SK-N-MC (cell line): Measurements from ENCODE around the gene PEX10.

Experiments
- DNase-seq: peaks from one replicate; pipeline ENCODE4 v3.0.0-alpha.2; 2011; ENCODE audit warnings: low read depth, low spot score
- H3K27ac ChIP-seq: fragments of 200-600 bp; sonication (generic); 2 replicates; pipeline ENCODE4 v1.5.1; 2016; ENCODE audit warnings: mixed run types
- H3K36me3 ChIP-seq: fragments of 200-600 bp; sonication (generic); 2 replicates; pipeline ENCODE4 v1.6.1; 2017; ENCODE audit warnings: antibody characterized with exemption, low read length, mixed read lengths; ENCODE audit not compliant: insufficient read depth
- H3K4me3 ChIP-seq: fragments of 200-600 bp; sonication (generic); 2 replicates; pipeline ENCODE4 v1.5.1; 2016
- H3K9ac ChIP-seq: fragments of 200-600 bp; sonication (generic); 2 replicates; pipeline ENCODE4 v1.8.0; 2017; ENCODE audit warnings: mixed run types, mixed read lengths; ENCODE audit not compliant: insufficient read length
- H3K9me3 ChIP-seq: fragments of 200-600 bp; sonication (generic); 2 replicates; pipeline ENCODE4 v1.6.1; 2017; ENCODE audit warnings: low read depth, mild to moderate bottlenecking, antibody characterized with exemption, low read length, moderate library complexity, mixed read lengths
- EZH2 ChIP-seq: fragments of 200-600 bp; sonication (generic); IDR thresholded peaks from one replicate; pipeline ENCODE4 v1.6.1; 2017; ENCODE audit warnings: antibody characterized with exemption
- FOXP2 ChIP-seq: optimal IDR thresholded peaks from 2 replicates; pipeline ENCODE3; 2011; ENCODE audit warnings: mild to moderate bottlenecking, moderate library complexity; ENCODE audit not compliant: insufficient read depth; ENCODE audit errors: extremely low read length, control extremely low read depth
- POLR2AphosphoS5 ChIP-seq: IDR thresholded peaks from 2 replicates; pipeline ENCODE4 v1.6.1; 2012; ENCODE audit warnings: mild to moderate bottlenecking, low read depth, low read length, borderline replicate concordance

PEX10 gene

GRCh38 chr1:2438038-2438437 lies 25.7 kb upstream of the PEX10 start:
- Histone ChIP-seq H3K27ac (no peak overlapping the region), H3K36me3 (no peaks in the 10 kb centered on the region), H3K9ac (no peak overlapping the region), H3K9me3 (no peaks in the 10 kb centered on the region), H3K4me3 (no peak overlapping the region)
- no peak for DNase-seq
- TF ChIP-seq POLR2AphosphoS5, result no peak
- no peak for TF ChIP-seq EZH2
- no peak for TF ChIP-seq FOXP2

- H3K36me3 ChIP-seq, result no peaks in the 10 kb centered on the region
- no peak overlapping the region for H3K9ac ChIP-seq
- no peak for DNase-seq
- no peak overlapping the region for H3K4me3 ChIP-seq
- H3K27ac ChIP-seq, result no peak overlapping the region
- TF ChIP-seq EZH2, result no peak
- no peak for TF ChIP-seq FOXP2
- TF ChIP-seq POLR2AphosphoS5, result no peak
- H3K9me3 ChIP-seq, result no peaks in the 10 kb centered on the region
Observed at GRCh38 chr1:2437617-2438016, 25.3 kb upstream of the PEX10 start.

GRCh38 chr1:2436876-2437275 lies 24.5 kb upstream of the PEX10 start:
- DNase-seq, result no peak
- H3K4me3 ChIP-seq, result no peak overlapping the region
- TF ChIP-seq FOXP2 (no peak), EZH2 (no peak), POLR2AphosphoS5 (no peak)
- H3K9ac ChIP-seq, result no peak overlapping the region
- no peaks in the 10 kb centered on the region for H3K36me3 ChIP-seq
- H3K9me3 ChIP-seq, result no peaks in the 10 kb centered on the region
- H3K27ac ChIP-seq, result no peak overlapping the region

GRCh38 chr1:2435746-2436355 lies 23.5 kb upstream of the PEX10 start:
- TF ChIP-seq FOXP2, result no peak
- no peak for TF ChIP-seq EZH2
- DNase-seq, result no peak
- H3K36me3 ChIP-seq, result no peaks in the 10 kb centered on the region

DNA sequence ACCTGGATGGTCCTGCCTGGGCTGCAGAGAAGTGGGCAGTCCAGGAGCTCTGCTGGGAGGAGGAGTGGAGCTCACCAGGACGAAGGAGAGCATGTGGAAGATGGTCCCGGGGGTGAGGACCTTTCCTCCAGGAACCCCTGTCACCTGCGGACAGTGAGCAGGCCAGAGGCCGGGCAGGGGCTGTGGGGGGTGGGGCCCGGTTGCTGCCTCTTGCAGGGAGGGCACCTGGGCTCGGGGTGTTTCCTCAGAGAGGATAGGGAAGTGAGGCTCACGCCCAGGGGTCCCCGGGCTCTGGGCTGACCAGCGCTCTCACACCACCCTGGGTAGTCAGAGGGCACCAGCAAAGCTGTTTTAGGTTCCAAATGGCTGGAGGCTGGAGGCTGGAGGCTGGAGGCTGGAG lies 22.7 kb upstream of the PEX10 start:
- Histone ChIP-seq H3K4me3 (no peak overlapping the region), H3K9me3 (no peaks in the 10 kb centered on the region), H3K27ac (no peak overlapping the region), H3K9ac (no peak overlapping the region), H3K36me3 (no peaks in the 10 kb centered on the region)
- TF ChIP-seq EZH2 (no peak), FOXP2 (no peak), POLR2AphosphoS5 (no peak)
- no peak for DNase-seq

More at GRCh38 chr1:2435746-2436355, 23.5 kb upstream of the PEX10 start:
- H3K27ac ChIP-seq, result no peak overlapping the region
- H3K9ac ChIP-seq, result no peak overlapping the region
- no peaks in the 10 kb centered on the region for H3K9me3 ChIP-seq
- no peak overlapping the region for H3K4me3 ChIP-seq

GRCh38 chr1:2433936-2434655 lies 21.7 kb upstream of the PEX10 start:
- no peak for DNase-seq
- H3K27ac ChIP-seq, result no peak overlapping the region

GRCh38 chr1:2433196-2433595 lies 20.8 kb upstream of the PEX10 start:
- Histone ChIP-seq H3K36me3 (no peaks in the 10 kb centered on the region), H3K9me3 (no peaks in the 10 kb centered on the region), H3K27ac (no peak overlapping the region), H3K9ac (no peak overlapping the region), H3K4me3 (no peak overlapping the region)
- DNase-seq, result no peak
- TF ChIP-seq EZH2, result no peak
- no peak for TF ChIP-seq POLR2AphosphoS5
- TF ChIP-seq FOXP2, result no peak

More at GRCh38 chr1:2433936-2434655, 21.7 kb upstream of the PEX10 start:
- TF ChIP-seq POLR2AphosphoS5 (no peak), FOXP2 (no peak), EZH2 (no peak)
- Histone ChIP-seq H3K36me3 (no peaks in the 10 kb centered on the region), H3K9me3 (no peaks in the 10 kb centered on the region), H3K4me3 (no peak overlapping the region), H3K9ac (no peak overlapping the region)

DNA sequence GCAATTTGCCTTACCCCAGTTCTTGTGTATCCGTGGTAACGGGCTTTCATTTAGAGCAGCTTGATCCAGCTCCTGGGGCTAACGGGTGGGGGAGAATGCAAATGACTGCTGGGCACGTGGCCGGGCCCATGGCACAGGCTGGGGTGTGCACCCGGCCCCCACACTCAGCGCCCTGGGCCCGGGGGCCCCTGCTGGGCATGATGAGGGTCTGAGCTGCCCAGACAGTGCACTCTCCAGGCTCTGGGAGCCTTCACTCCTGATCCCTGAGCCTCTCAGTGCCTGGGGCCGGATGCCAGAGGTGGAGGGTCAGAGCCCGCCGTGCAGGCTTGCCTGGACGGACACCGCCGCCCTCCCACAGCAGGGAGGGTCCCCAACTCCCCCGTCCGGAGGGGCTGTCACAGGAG lies 20.1 kb upstream of the PEX10 start:
- no peak overlapping the region for H3K27ac ChIP-seq
- no peak for DNase-seq
- TF ChIP-seq EZH2 (no peak), POLR2AphosphoS5 (no peak), FOXP2 (no peak)
- H3K9me3 ChIP-seq, result no peaks in the 10 kb centered on the region
- H3K9ac ChIP-seq, result no peak overlapping the region
- H3K4me3 ChIP-seq, result no peak overlapping the region
- no peaks in the 10 kb centered on the region for H3K36me3 ChIP-seq
